Keratinocyte (primary cell): ENCODE measurements around the gene GLUD1. TPM values are rescaled to one million over a fixed set of nuclear protein-coding genes. Genes with fewer than 3 reads are reported as not detected.
"Not testable (repeated sequence)": the region's sequence is repeated elsewhere in the genome, so short reads cannot be mapped to it uniquely, and the experiment has no call there.

Experiments
- DNase-seq: peaks from one replicate; pipeline ENCODE4 v3.0.0-alpha.2; 2011; ENCODE audit warnings: low read depth, missing footprints, low spot score
- FAIRE-seq: peaks from 2 replicates; lab custom pipeline; 2011; peaks lifted over from hg19 to GRCh38; lab: Jason Lieb, UNC
- H2AFZ ChIP-seq: 2 replicates; pipeline ENCODE4 v1.6.0; 2012; ENCODE audit warnings: low read length, control low read depth, inconsistent platforms; ENCODE audit not compliant: control insufficient read depth
- H3K27ac ChIP-seq: 2 replicates; pipeline ENCODE4 v1.5.1; 2011; ENCODE audit warnings: low read length; ENCODE audit not compliant: control insufficient read depth, insufficient read depth
- H3K27me3 ChIP-seq: 3 replicates; pipeline ENCODE4 v1.6.0; 2011; ENCODE audit warnings: low read length; ENCODE audit not compliant: control insufficient read depth, insufficient read depth; ENCODE audit errors: extremely low read depth
- H3K36me3 ChIP-seq, 2 experiments: 2 replicates in 1 of 2; 3 replicates in 1 of 2; pipeline ENCODE4 v1.5.1; 2011; ENCODE audit warnings: low read length in 2 of 2, mild to moderate bottlenecking in 1 of 2; ENCODE audit not compliant: control insufficient read depth in 2 of 2, insufficient read depth in 2 of 2; ENCODE audit errors: extremely low read depth in 1 of 2
- H3K4me1 ChIP-seq: 3 replicates; pipeline ENCODE4 v1.5.1; 2011; ENCODE audit warnings: low read length; ENCODE audit not compliant: control insufficient read depth, insufficient read depth; ENCODE audit errors: extremely low read depth
- H3K4me2 ChIP-seq: 3 replicates; pipeline ENCODE4 v1.6.0; 2011; ENCODE audit warnings: low read depth, low read length; ENCODE audit not compliant: control insufficient read depth, insufficient read depth; ENCODE audit errors: extremely low read depth
- H3K4me3 ChIP-seq, 3 experiments: fragments of 200-600 bp in 1 of 3; sonication (generic) in 1 of 3; 2 replicates in 2 of 3; 3 replicates in 1 of 3; pipeline ENCODE4 v1.5.1; 2011 to 2016; ENCODE audit warnings: low read length in 3 of 3, mild to moderate bottlenecking in 3 of 3, control low read depth in 2 of 3, inconsistent platforms in 1 of 3, low read depth in 1 of 3, mixed read lengths in 1 of 3, mixed run types in 1 of 3, moderate library complexity in 1 of 3; ENCODE audit not compliant: control insufficient read depth in 2 of 3, insufficient read depth in 2 of 3; ENCODE audit errors: extremely low read depth in 1 of 3
- H3K79me2 ChIP-seq: 2 replicates; pipeline ENCODE4 v1.6.0; 2012; ENCODE audit warnings: low read length; ENCODE audit not compliant: control insufficient read depth, insufficient read depth
- H3K9ac ChIP-seq: 3 replicates; pipeline ENCODE4 v1.6.0; 2011; ENCODE audit warnings: low read length; ENCODE audit not compliant: control insufficient read depth, insufficient read depth; ENCODE audit errors: extremely low read depth
- H3K9me1 ChIP-seq: 3 replicates; pipeline ENCODE4 v1.6.0; 2011; ENCODE audit warnings: low read length; ENCODE audit not compliant: control insufficient read depth, insufficient read depth; ENCODE audit errors: extremely low read depth
- H3K9me3 ChIP-seq: 2 replicates; pipeline ENCODE4 v1.5.1; 2012; ENCODE audit warnings: low read depth, low read length; ENCODE audit not compliant: control insufficient read depth
- H4K20me1 ChIP-seq: 3 replicates; pipeline ENCODE4 v1.6.0; 2011; ENCODE audit warnings: low read length; ENCODE audit not compliant: control insufficient read depth, insufficient read depth; ENCODE audit errors: extremely low read depth
- dilution Hi-C: fragments of 300-500 bp; cut with MboI; formaldehyde crosslinking; loops from one replicate; pipeline ENCODE4 v1.7.0; 2020; ENCODE audit warnings: low sequenced_read_pairs; ENCODE audit not compliant: extremely low pct_ligation_motif_present
- polyA plus RNA-seq, 5 experiments: library from polyadenylated mRNA; depleted of rRNA in 3 of 5; stranded (reverse) in 3 of 5; stranded (forward) in 1 of 5; unstranded in 1 of 5; fragments of >200 nt; gene quantifications; 1 replicate in 1 of 5; 2 replicates in 3 of 5; 3 replicates in 1 of 5; pipeline versions ENCODE4 v1.2.1 to v1.2.3, GENCODE V29; 2011 to 2012; ENCODE audit warnings: missing spikeins in 2 of 5, low read depth in 1 of 5, low replicate concordance in 1 of 5

Gene GLUD1
- polyA plus RNA-seq, 1 donor (not counting 4 experiments of a cell fraction or from before 2014, with no cell fraction given): 124 TPM

DNA sequence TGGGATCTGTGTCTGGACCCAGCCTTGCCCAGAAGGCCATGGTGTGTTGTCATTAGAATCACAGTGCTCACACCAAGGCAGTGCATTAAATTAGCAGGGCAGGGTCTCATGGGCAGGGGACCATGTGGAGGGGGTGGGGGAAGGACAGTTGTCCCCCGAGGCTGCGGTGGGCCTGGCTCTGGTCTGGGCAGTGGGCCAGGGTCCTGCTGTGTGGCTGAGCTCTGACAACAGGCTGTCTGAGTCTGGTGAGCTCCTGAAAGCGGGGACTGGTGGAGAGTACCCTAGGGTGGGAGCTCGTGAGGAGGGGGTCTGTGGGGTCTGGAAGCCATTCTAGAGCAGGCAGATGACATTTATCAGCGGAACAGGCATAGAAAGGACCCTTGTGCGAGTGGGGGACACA, 76.5 kb downstream of the GLUD1 start:
- H3K4me2 ChIP-seq, H3K9ac ChIP-seq, dilution Hi-C loops, H3K9me3 ChIP-seq, H3K9me1 ChIP-seq, H3K4me3 ChIP-seq, FAIRE-seq, H3K79me2 ChIP-seq, H3K27me3 ChIP-seq, DNase-seq, H4K20me1 ChIP-seq, H3K27ac ChIP-seq, H3K4me1 ChIP-seq, H3K36me3 ChIP-seq, H2AFZ ChIP-seq: not testable (repeated sequence)

- H4K20me1 ChIP-seq, dilution Hi-C loops, H3K4me2 ChIP-seq, H3K9me1 ChIP-seq, H3K9me3 ChIP-seq, H2AFZ ChIP-seq, H3K4me1 ChIP-seq, H3K27me3 ChIP-seq, H3K36me3 ChIP-seq, DNase-seq, FAIRE-seq, H3K4me3 ChIP-seq, H3K79me2 ChIP-seq, H3K9ac ChIP-seq, H3K27ac ChIP-seq: not testable (repeated sequence)
Measured at GRCh38 chr10:87014986-87015716, 79.5 kb downstream of the GLUD1 start.

GRCh38 chr10:87013528-87013927, 81.1 kb downstream of the GLUD1 start:
- dilution Hi-C loops, H3K4me2 ChIP-seq, H3K27me3 ChIP-seq, H3K4me3 ChIP-seq, H2AFZ ChIP-seq, H3K9me1 ChIP-seq, H3K36me3 ChIP-seq, DNase-seq, H3K9ac ChIP-seq, H3K9me3 ChIP-seq, H3K4me1 ChIP-seq, H3K79me2 ChIP-seq, H4K20me1 ChIP-seq, FAIRE-seq, H3K27ac ChIP-seq: not testable (repeated sequence)

DNA sequence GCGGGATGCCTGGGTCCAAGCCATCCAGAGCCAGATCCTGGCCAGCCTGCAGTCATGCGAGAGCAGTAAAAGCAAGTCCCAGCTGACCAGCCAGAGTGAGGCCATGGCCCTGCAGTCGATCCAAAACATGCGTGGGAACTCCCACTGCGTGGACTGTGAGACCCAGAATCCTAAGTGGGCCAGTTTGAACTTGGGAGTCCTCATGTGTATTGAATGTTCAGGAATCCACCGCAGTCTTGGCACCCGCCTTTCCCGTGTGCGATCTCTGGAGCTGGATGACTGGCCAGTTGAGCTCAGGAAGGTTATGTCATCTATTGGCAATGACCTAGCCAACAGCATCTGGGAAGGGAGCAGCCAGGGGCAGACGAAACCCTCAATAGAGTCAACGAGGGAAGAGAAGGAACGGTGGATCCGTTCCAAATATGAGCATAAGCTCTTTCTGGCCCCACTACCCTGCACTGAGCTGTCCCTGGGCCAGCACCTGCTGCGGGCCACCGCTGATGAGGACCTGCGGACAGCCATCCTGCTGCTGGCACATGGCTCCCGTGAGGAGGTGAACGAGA, 85.4 kb downstream of the GLUD1 start:
- H3K9me3 ChIP-seq, H3K27me3 ChIP-seq, H3K4me3 ChIP-seq, H3K36me3 ChIP-seq, DNase-seq, H3K9ac ChIP-seq, H3K79me2 ChIP-seq, H4K20me1 ChIP-seq, H3K9me1 ChIP-seq, H3K4me1 ChIP-seq, H3K4me2 ChIP-seq, H3K27ac ChIP-seq, FAIRE-seq, H2AFZ ChIP-seq, dilution Hi-C loops: not testable (repeated sequence)

GRCh38 chr10:87008303-87008702, 86.3 kb downstream of the GLUD1 start:
- H3K9me1 ChIP-seq, H3K4me2 ChIP-seq, H3K36me3 ChIP-seq, H2AFZ ChIP-seq, H3K4me3 ChIP-seq, H3K9ac ChIP-seq, H3K79me2 ChIP-seq, dilution Hi-C loops, DNase-seq, H4K20me1 ChIP-seq, H3K9me3 ChIP-seq, FAIRE-seq, H3K27ac ChIP-seq, H3K4me1 ChIP-seq, H3K27me3 ChIP-seq: not testable (repeated sequence)
